Duodenal mucosa (tissue), 2 donors: ENCODE measurements around the gene ABLIM2.
"Not testable (repeated sequence)": the region's sequence is repeated elsewhere in the genome, so short reads cannot be mapped to it uniquely, and the experiment has no call there.

Experiments used
- H3K27ac ChIP-seq: one replicate; pipeline ENCODE4 v1.7.0; 2013; ENCODE audit warnings: low read depth, low read length
- H3K27me3 ChIP-seq, 2 donors: one replicate each; pipeline ENCODE4 v1.7.0; 2013; ENCODE audit warnings: low read length in 2 of 2, control low read depth in 1 of 2; ENCODE audit not compliant: insufficient read depth in 2 of 2, control insufficient read depth in 1 of 2
- H3K36me3 ChIP-seq, 2 donors: one replicate each; pipeline ENCODE4 v1.7.0; 2013; ENCODE audit warnings: low read length in 2 of 2, control low read depth in 1 of 2; ENCODE audit not compliant: insufficient read depth in 2 of 2, control insufficient read depth in 1 of 2
- H3K4me1 ChIP-seq, 2 donors: one replicate each; pipeline ENCODE4 v1.7.0; 2013; ENCODE audit warnings: low read length in 2 of 2, control low read depth in 1 of 2; ENCODE audit not compliant: insufficient read depth in 2 of 2, control insufficient read depth in 1 of 2
- H3K4me3 ChIP-seq, 2 donors: one replicate each; pipeline ENCODE4 v1.7.0; 2013; ENCODE audit warnings: low read length in 2 of 2, low read depth in 1 of 2
- H3K9ac ChIP-seq, 2 donors: one replicate each; pipeline ENCODE4 v1.7.0; 2013; ENCODE audit warnings: low read length in 2 of 2, low read depth in 1 of 2
- H3K9me3 ChIP-seq, 2 donors: one replicate each; pipeline ENCODE4 v1.7.0; 2013; ENCODE audit warnings: low read length in 2 of 2, control low read depth in 1 of 2; ENCODE audit not compliant: control insufficient read depth in 1 of 2

ABLIM2 gene

DNA sequence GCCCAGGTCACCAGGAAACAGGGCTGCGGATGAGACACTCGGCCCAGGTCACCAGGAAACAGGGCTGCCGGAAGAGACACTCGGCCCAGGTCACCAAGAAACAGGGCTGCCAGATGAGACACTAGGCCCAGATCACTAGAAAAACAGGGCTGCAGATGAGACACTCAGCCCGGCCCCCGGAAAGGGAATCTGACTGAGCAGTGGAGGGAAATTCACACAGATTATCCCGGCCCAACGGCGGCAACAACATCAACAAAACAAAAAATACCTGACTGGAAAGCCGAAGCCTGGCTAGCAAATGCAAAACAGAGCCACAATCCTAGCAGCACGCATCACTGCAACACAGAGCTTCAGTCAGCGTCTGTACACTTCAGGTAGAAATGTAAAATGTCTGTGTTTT is 239.6 kb downstream of the ABLIM2 start:
- no peak overlapping the region for H3K27ac ChIP-seq
- no peaks in the 10 kb centered on the region for H3K4me1 ChIP-seq
- H3K36me3 ChIP-seq = no peaks in the 10 kb centered on the region
- no peaks in the 10 kb centered on the region for H3K9me3 ChIP-seq
- H3K27me3 ChIP-seq = no peaks in the 10 kb centered on the region
- H3K9ac ChIP-seq = no peak overlapping the region
- no peak overlapping the region for H3K4me3 ChIP-seq

- not testable (repeated sequence) for H3K9ac ChIP-seq, H3K4me3 ChIP-seq, H3K4me1 ChIP-seq, H3K36me3 ChIP-seq, H3K9me3 ChIP-seq, H3K27me3 ChIP-seq, H3K27ac ChIP-seq
Observed at GRCh38 chr4:7918187-7918586, 240.4 kb downstream of the ABLIM2 start.

GRCh38 chr4:7917669-7918068 is 240.9 kb downstream of the ABLIM2 start:
- Histone ChIP-seq H3K9ac (no peak overlapping the region), H3K27me3 (no peaks in the 10 kb centered on the region), H3K4me1 (no peaks in the 10 kb centered on the region), H3K4me3 (no peak overlapping the region), H3K36me3 (no peaks in the 10 kb centered on the region), H3K27ac (no peak overlapping the region), H3K9me3 (no peaks in the 10 kb centered on the region)

GRCh38 chr4:7915875-7916242 is 242.8 kb downstream of the ABLIM2 start:
- no peaks in the 10 kb centered on the region for H3K9me3 ChIP-seq
- H3K27ac ChIP-seq = no peak overlapping the region
- H3K4me1 ChIP-seq = peaks cover 0 to 4% of the 10 kb centered on the region in 2 donors
- H3K36me3 ChIP-seq = no peaks in the 10 kb centered on the region
- no peaks in the 10 kb centered on the region for H3K27me3 ChIP-seq
- no peak overlapping the region for H3K4me3 ChIP-seq
- H3K9ac ChIP-seq = no peak overlapping the region
